ENCODE results near the gene RARRES2.

DNA sequence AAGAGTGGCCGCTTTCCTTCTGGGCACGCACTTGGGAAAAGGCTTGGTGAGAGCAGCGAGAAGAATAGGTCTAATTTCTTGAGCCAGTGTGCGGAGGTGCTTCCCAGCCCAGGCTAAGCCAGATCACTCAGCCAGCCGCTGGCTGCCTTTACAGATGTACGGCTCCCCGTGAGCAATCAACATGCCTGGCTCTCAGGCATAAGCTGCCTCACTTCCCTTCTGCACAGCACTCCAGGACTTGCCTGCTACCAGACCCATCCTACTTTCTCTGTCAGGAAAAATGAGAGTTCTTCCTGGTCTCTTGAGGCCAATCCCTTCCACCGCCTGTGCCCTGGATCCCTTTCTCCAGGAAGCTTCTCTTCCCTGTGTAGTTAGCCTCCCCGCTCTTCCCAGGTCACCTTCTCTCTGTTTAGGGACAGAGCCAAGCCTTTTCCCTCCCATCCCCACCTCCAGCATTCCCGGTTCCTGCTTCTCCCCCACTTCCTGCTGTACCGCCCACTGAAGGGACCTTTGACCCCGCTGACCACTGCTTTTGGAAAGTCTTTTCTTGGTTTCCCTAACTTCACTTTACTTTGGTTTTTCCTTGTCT is 17.0 kb downstream of the RARRES2 start:
- TF ChIP-seq, protein P1, sequence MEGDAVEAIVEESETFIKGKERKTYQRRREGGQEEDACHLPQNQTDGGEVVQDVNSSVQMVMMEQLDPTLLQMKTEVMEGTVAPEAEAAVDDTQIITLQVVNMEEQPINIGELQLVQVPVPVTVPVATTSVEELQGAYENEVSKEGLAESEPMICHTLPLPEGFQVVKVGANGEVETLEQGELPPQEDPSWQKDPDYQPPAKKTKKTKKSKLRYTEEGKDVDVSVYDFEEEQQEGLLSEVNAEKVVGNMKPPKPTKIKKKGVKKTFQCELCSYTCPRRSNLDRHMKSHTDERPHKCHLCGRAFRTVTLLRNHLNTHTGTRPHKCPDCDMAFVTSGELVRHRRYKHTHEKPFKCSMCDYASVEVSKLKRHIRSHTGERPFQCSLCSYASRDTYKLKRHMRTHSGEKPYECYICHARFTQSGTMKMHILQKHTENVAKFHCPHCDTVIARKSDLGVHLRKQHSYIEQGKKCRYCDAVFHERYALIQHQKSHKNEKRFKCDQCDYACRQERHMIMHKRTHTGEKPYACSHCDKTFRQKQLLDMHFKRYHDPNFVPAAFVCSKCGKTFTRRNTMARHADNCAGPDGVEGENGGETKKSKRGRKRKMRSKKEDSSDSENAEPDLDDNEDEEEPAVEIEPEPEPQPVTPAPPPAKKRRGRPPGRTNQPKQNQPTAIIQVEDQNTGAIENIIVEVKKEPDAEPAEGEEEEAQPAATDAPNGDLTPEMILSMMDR (IDR thresholded peaks at IDR 0.05; ENCODE audit: borderline replicate concordance, extremely low read depth, low read length, poor library complexity, severe bottlenecking): no peak
- TF ChIP-seq EZH2 (IDR thresholded peaks at IDR 0.05; ENCODE audit: borderline replicate concordance, low read depth, low read length, severe bottlenecking): no peak

Data from DND-41 (cell line).